Left lung (tissue), 10 donors: ENCODE results near the gene DYRK1A. TPM values are rescaled to one million over a fixed set of nuclear protein-coding genes. Genes with fewer than 3 reads are reported as not detected.

Experiments
- ATAC-seq: fragments of 200-7000 bp; cut with Tn5 transposase; one replicate; pipeline ENCODE4 v1.9.1; 2020; ENCODE audit warnings: moderate library complexity
- DNase-seq, 4 donors: peaks; one replicate each; pipeline ENCODE4 v3.0.0-alpha.2; 2013 to 2020
- H3K27ac ChIP-seq, 2 donors: fragments of 200-600 bp; sonication (generic) in 1 of 2; one replicate each; pipeline versions ENCODE4 v1.5.0 to v1.8.0; 2020 to 2021
- H3K27me3 ChIP-seq, 2 donors: fragments of 200-600 bp; sonication (generic) in 1 of 2; one replicate each; pipeline versions ENCODE4 v1.5.0 to v1.8.0; 2020 to 2021
- H3K36me3 ChIP-seq, 2 donors: fragments of 200-600 bp; sonication (generic) in 1 of 2; one replicate each; pipeline versions ENCODE4 v1.5.0 to v1.8.0; 2020 to 2021
- H3K4me1 ChIP-seq, 2 donors: fragments of 200-600 bp; one replicate each; pipeline ENCODE4 v1.8.0; 2021
- H3K4me3 ChIP-seq, 2 donors: fragments of 200-600 bp; sonication (generic) in 1 of 2; one replicate each; pipeline versions ENCODE4 v1.5.0 to v1.8.0; 2020 to 2021; ENCODE audit warnings: mild to moderate bottlenecking in 1 of 2
- H3K9me3 ChIP-seq, 2 donors: fragments of 200-600 bp; sonication (generic) in 1 of 2; one replicate each; pipeline versions ENCODE4 v1.5.0 to v1.8.0; 2020 to 2021
- intact Hi-C, 2 donors: fragments of 100-400 bp; cut with DNase I; formaldehyde crosslinking; loops; one replicate each; pipeline versions ENCODE4 v1.11.2 to v1.14.2; 2022
- polyA plus RNA-seq, 6 donors: library from polyadenylated mRNA; unstranded; fragments of 120-200 nt; gene quantifications; one replicate each; pipeline ENCODE4 v1.2.1, GENCODE V29; 2013; ENCODE audit not compliant: insufficient read length in 6 of 6
- total RNA-seq, 2 donors: library from RNA; stranded (reverse); fragmentation: NEBNext Ultra II Directional; extraction: Animal tissue kit (Norgen Biotek cat#: 25700); gene quantifications; one replicate each; pipeline ENCODE4 v1.2.1, GENCODE V29; 2021
- TF ChIP-seq, protein P1 (sequence below), 2 donors: fragments of 200-600 bp; sonication (generic) in 1 of 2; IDR thresholded peaks; one replicate each; pipeline versions ENCODE4 v1.5.0 to v1.8.0; 2021; ENCODE audit warnings: antibody characterized with exemption in 2 of 2
- donor health status: DM: no; HTN: yes; CAD: no.
- donor health status: DM: no; HTN: no; CAD: no.

DYRK1A gene
- total and polyA plus RNA-seq, 8 donors: 57.0 to 69.9 (median 65.8) TPM

GRCh38 chr21:37364722-37365121, 1.9 kb upstream of the DYRK1A start:
- TF ChIP-seq, protein P1, sequence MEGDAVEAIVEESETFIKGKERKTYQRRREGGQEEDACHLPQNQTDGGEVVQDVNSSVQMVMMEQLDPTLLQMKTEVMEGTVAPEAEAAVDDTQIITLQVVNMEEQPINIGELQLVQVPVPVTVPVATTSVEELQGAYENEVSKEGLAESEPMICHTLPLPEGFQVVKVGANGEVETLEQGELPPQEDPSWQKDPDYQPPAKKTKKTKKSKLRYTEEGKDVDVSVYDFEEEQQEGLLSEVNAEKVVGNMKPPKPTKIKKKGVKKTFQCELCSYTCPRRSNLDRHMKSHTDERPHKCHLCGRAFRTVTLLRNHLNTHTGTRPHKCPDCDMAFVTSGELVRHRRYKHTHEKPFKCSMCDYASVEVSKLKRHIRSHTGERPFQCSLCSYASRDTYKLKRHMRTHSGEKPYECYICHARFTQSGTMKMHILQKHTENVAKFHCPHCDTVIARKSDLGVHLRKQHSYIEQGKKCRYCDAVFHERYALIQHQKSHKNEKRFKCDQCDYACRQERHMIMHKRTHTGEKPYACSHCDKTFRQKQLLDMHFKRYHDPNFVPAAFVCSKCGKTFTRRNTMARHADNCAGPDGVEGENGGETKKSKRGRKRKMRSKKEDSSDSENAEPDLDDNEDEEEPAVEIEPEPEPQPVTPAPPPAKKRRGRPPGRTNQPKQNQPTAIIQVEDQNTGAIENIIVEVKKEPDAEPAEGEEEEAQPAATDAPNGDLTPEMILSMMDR (IDR thresholded peaks at IDR 0.05): no peak
- H3K4me1 ChIP-seq: peaks cover 6 to 20% of the 10 kb centered on the region in 2 donors
- H3K36me3 ChIP-seq: no peaks in the 10 kb centered on the region
- ATAC-seq: no peak
- H3K9me3 ChIP-seq: no peaks in the 10 kb centered on the region
- DNase-seq: no peak
- intact Hi-C loops: loop anchor here in 1 of 2 donors (10.0 kb wide), 1 partner anchor 100 kb away; the partner anchor contains the start of gene VPS26C
- peak overlapping the region in 1 of 2 donors; percentile 87 for H3K4me3 ChIP-seq
- H3K27me3 ChIP-seq: no peaks in the 10 kb centered on the region
- H3K27ac ChIP-seq: peak overlapping the region; percentile 99 to 100

GRCh38 chr21:37365517-37366481, 774 bp upstream of the DYRK1A start:
- Histone ChIP-seq H3K27me3 (no peaks in the 10 kb centered on the region), H3K4me1 (peaks cover 9 to 31% of the 10 kb centered on the region in 2 donors), H3K4me3 (peak overlapping the region; percentile 49 to 87), H3K9me3 (no peaks in the 10 kb centered on the region), H3K27ac (peak overlapping the region; percentile 99 to 100), H3K36me3 (no peaks in the 10 kb centered on the region)
- DNase-seq (peak; percentile 66 to 93 (median 71)), ATAC-seq (peak; percentile 48)
- TF ChIP-seq, protein P1 (IDR thresholded peaks at IDR 0.05): no peak
- intact Hi-C loops: loop anchor here in 1 of 2 donors (10.0 kb wide), 1 partner anchor 101 kb away; the partner anchor contains the start of gene VPS26C

GRCh38 chr21:37367336-37367702, 746 bp downstream of the DYRK1A start:
- no peaks in the 10 kb centered on the region for H3K27me3 ChIP-seq
- no peaks in the 10 kb centered on the region for H3K36me3 ChIP-seq
- no peaks in the 10 kb centered on the region for H3K9me3 ChIP-seq
- no peak for ATAC-seq
- intact Hi-C loops: loop anchor here in 1 of 2 donors (10.0 kb wide), 1 partner anchor 103 kb away; the partner anchor contains the start of gene VPS26C
- H3K27ac ChIP-seq: peak overlapping the region; percentile 100
- H3K4me1 ChIP-seq: peaks cover 9 to 46% of the 10 kb centered on the region in 2 donors
- peak in 1 of 4 donors; percentile 89 for DNase-seq
- TF ChIP-seq, protein P1 (IDR thresholded peaks at IDR 0.05): no peak
- peak overlapping the region; percentile 79 to 87 for H3K4me3 ChIP-seq

DNA sequence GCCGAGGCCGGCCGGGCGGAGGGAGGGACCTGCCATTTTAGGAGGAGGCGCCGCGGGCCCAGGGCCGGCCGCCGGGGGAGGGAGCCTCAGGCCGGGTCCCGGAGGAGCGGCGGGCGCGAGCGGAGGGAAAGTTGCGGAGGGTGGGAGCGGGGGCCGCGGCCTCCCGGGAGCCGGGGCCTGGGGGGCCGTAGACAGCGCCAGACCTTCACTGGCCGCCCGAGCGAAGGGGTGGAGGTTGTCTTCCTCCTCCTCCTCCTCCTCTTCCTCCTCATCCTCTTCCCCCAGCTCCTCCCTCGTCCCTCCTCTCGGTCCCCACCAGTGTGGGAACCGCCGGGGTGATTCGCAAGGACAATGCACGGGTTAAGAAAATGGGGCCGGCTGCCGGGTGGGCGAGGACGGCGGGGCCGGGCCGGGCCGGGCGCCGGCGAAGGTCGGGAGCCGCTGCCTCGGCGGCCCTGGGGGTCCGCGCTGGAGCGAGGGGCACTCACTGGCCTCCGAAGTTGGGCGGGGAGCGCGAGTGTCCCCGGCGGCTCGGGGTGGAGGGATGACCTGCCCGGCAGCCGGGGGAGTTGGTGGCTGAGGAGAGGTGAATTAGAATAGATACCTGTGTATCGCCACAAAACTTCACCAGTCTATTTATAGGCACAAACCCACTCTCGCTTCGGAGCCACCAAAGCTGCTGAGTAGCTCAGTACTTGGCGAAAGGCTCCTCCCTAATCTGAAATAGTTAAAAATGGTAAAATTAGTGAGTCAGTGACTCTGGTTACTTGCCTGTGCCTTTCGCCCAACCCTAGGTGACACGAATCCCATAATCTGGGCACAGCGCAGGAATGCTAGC, 1.3 kb downstream of the DYRK1A start:
- ATAC-seq (no peak), DNase-seq (peak in 3 of 4 donors; percentile 41 to 85 (median 60))
- Histone ChIP-seq H3K4me3 (peak overlapping the region; percentile 79 to 87), H3K4me1 (peaks cover 9 to 52% of the 10 kb centered on the region in 2 donors), H3K27ac (peak overlapping the region; percentile 100), H3K9me3 (no peaks in the 10 kb centered on the region), H3K27me3 (no peaks in the 10 kb centered on the region), H3K36me3 (no peaks in the 10 kb centered on the region)
- intact Hi-C loops: loop anchor here in 1 of 2 donors (10.0 kb wide), 1 partner anchor 103 kb away; the partner anchor contains the start of gene VPS26C
- TF ChIP-seq, protein P1 (IDR thresholded peaks at IDR 0.05): no peak
